CD4-positive, CD25-positive, alpha-beta regulatory T cell (primary cell): ENCODE measurements around the gene CDK5RAP3. TPM values are rescaled to one million over a fixed set of nuclear protein-coding genes. Genes with fewer than 3 reads are reported as not detected.

Experiments used
- ATAC-seq, 2 donors: fragments of 150-1000 bp; cut with Tn5 transposase; one replicate each; pipeline ENCODE4 v1.10.0; 2021; ENCODE audit warnings: low read depth in 2 of 2, moderate number of reproducible peaks in 2 of 2, moderate library complexity in 1 of 2
- DNase-seq, 3 donors: peaks; one replicate each; pipeline versions ENCODE4 v3.0.0 to v3.0.0-alpha.2; 2012 to 2022; ENCODE audit warnings: mixed read lengths in 1 of 3
- H3K27ac ChIP-seq: one replicate; pipeline ENCODE4 v1.7.0; 2013; ENCODE audit warnings: mild to moderate bottlenecking, low read length; ENCODE audit not compliant: insufficient read depth, poor library complexity, severe bottlenecking
- H3K27me3 ChIP-seq: one replicate; pipeline ENCODE4 v1.7.0; 2013; ENCODE audit warnings: low read length; ENCODE audit not compliant: control insufficient read depth, insufficient read depth
- H3K36me3 ChIP-seq: one replicate; pipeline ENCODE4 v1.7.0; 2013; ENCODE audit warnings: mild to moderate bottlenecking, low read length, moderate library complexity; ENCODE audit not compliant: control insufficient read depth, insufficient read depth
- H3K4me1 ChIP-seq: 2 replicates; pipeline ENCODE4 v1.7.0; 2013; ENCODE audit warnings: mild to moderate bottlenecking, low read length; ENCODE audit not compliant: insufficient read depth, control insufficient read depth, poor library complexity, severe bottlenecking
- H3K4me3 ChIP-seq: one replicate; pipeline ENCODE4 v1.7.0; 2013; ENCODE audit warnings: low read depth, mild to moderate bottlenecking, low read length, moderate library complexity
- H3K9me3 ChIP-seq, 2 experiments: 1 replicate in 1 of 2; 2 replicates in 1 of 2; pipeline ENCODE4 v1.7.0; 2013; ENCODE audit warnings: low read length in 2 of 2, mild to moderate bottlenecking in 1 of 2, moderate library complexity in 1 of 2; ENCODE audit not compliant: control insufficient read depth in 2 of 2
- H3K27ac Mint-ChIP-seq, 3 donors: one replicate each; pipeline ENCODE4 v1.8.0; 2020 to 2022; ENCODE audit warnings: mild to moderate bottlenecking in 3 of 3, mixed read lengths in 3 of 3, moderate library complexity in 2 of 3
- H3K27me3 Mint-ChIP-seq: one replicate; pipeline ENCODE4 v1.8.0; 2022; ENCODE audit warnings: mild to moderate bottlenecking, mixed read lengths
- H3K36me3 Mint-ChIP-seq: one replicate; pipeline ENCODE4 v1.8.0; 2020; ENCODE audit warnings: mixed read lengths
- H3K4me1 Mint-ChIP-seq, 4 donors: one replicate each; pipeline ENCODE4 v1.8.0; 2020 to 2022; ENCODE audit warnings: mixed read lengths in 4 of 4, mild to moderate bottlenecking in 1 of 4
- H3K4me3 Mint-ChIP-seq, 4 donors: one replicate each; pipeline ENCODE4 v1.8.0; 2020 to 2022; ENCODE audit warnings: mild to moderate bottlenecking in 4 of 4, mixed read lengths in 4 of 4, moderate library complexity in 3 of 4
- H3K9me3 Mint-ChIP-seq, 7 donors: one replicate each; pipeline ENCODE4 v1.8.0; 2020 to 2022; ENCODE audit warnings: mixed read lengths in 7 of 7, mild to moderate bottlenecking in 3 of 7, moderate library complexity in 2 of 7
- polyA plus RNA-seq, 4 donors: library from polyadenylated mRNA; unstranded; fragments of 300-500 nt; fragmentation: Illumina TruSeq; gene quantifications; one replicate each; pipeline ENCODE4 v1.2.3, GENCODE V29; 2021
- total RNA-seq: library from RNA; stranded (reverse); gene quantifications from one replicate; pipeline ENCODE4 v1.2.3, GENCODE V29; 2022

Gene CDK5RAP3
- total and polyA plus RNA-seq, 5 donors from 2014 or later = 68.9 to 256 (median 72.1) TPM

DNA sequence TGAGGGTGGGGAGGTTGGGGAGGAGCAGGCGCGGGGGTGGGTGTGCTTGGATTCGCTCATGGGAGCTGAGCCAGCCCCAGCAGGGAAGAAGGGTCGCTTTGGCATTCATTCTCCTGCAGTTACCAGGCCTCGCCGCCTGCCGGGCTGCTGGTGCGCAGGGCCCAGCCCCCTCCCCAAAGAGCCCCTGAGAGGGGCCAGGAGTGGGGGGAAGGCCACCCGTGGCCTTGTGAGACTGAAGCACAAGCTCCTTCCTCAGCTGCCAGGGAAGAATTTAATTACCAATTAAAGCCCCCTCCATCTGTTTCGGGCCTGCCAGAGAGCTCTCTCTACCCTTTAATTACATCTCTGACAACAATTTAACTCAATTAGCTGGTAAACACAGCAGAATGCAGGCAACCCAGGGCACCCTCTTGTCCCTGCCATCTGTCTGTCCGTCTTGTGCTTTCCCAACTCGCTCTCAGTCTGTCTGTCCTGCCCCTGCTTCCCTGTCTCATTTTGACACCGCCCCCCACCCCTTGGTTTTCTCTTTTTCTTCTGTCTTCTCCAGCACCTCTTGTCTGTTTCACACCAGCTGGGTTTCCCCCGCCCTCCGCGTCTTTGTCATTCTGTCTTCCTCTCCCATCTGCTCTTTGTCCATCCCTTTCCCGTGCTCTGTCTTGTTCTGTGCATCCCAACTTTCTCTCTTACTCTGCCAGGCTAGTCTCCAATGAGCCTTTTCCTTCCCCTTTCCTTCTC lies 32.7 kb downstream of the CDK5RAP3 start:
- Histone ChIP-seq H3K4me1 (no peaks in the 10 kb centered on the region), H3K36me3 (no peaks in the 10 kb centered on the region), H3K9me3 (no peaks in the 10 kb centered on the region), H3K4me3 (no peak overlapping the region), H3K27me3 (peaks cover 5% of the 10 kb centered on the region), H3K27ac (no peak overlapping the region)
- no peak overlapping the region for H3K4me3 Mint-ChIP-seq
- ATAC-seq (no peak), DNase-seq (no peak)
- no peaks in the 10 kb centered on the region for H3K9me3 Mint-ChIP-seq
- no peaks in the 10 kb centered on the region for H3K36me3 Mint-ChIP-seq
- peaks cover 56% of the 10 kb centered on the region for H3K27me3 Mint-ChIP-seq
- no peaks in the 10 kb centered on the region for H3K4me1 Mint-ChIP-seq
- peak overlapping the region in 1 of 3 donors; percentile 26 for H3K27ac Mint-ChIP-seq

DNA sequence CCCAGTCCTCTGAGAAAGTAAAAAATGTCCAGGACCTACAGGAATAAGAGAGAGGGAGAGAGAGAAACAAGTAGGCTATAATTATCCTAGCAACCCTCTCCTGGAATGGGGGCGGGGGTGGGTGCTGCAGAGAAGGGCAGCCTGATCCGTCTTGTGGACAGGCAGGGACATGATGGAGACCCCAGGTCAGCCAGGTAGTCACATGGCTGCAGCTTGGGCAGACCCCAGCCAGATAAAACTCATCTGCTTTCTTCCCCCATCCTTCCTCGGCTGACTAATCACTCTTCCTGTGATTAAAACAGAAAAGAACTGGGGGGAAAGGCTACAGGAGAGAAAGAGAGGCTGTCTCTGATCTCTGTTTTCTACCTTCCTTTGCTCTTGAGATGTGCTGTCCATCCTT lies 34.1 kb downstream of the CDK5RAP3 start:
- Mint-ChIP-seq H3K9me3 (no peaks in the 10 kb centered on the region), H3K36me3 (no peaks in the 10 kb centered on the region), H3K27me3 (peaks cover 58% of the 10 kb centered on the region), H3K27ac (no peak overlapping the region), H3K4me3 (no peak overlapping the region), H3K4me1 (no peaks in the 10 kb centered on the region)
- Histone ChIP-seq H3K9me3 (no peaks in the 10 kb centered on the region), H3K4me1 (no peaks in the 10 kb centered on the region), H3K27ac (no peak overlapping the region), H3K36me3 (no peaks in the 10 kb centered on the region), H3K27me3 (peaks cover 8% of the 10 kb centered on the region), H3K4me3 (no peak overlapping the region)
- ATAC-seq = no peak
- no peak for DNase-seq

DNA sequence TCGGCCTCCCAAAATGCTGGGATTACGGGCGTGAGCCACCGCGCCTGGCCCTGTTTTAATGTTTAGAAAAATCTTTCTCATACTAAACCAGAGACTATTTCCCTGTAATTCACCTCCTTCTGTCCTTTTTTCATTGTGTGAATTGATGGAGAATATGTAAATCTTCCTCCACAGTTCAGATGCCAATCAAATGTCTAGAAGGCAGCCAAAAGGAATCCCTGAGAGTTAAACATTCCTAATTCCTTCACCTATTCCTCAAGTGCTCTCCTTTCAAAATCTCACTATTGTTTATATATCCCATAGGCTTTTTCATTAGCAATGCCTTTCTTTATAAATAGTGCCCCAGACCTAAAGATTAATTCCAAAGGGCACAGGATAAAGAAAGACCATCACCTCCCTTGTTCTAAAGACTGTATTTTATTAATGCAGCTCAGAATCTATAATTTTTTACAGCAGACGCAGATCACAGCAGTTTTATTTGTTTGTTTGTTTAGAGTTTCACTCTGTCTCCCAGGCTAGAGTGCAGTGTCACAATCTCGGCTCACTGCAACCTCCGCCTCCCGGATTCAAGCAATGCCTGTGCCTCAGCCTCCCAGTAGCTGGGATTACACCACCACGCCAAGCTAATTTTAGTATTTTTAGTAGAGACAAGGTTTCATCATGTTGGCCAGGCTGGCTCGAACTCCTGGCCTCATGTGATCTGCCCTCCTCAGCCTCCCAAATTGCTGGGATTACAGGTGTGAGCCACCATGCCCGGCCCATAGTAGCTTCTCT lies 36.2 kb downstream of the CDK5RAP3 start:
- DNase-seq (no peak), ATAC-seq (no peak)
- Mint-ChIP-seq H3K27ac (no peak overlapping the region), H3K9me3 (peaks cover 0 to 1% (median 0%) of the 10 kb centered on the region in 7 donors), H3K36me3 (no peaks in the 10 kb centered on the region), H3K4me3 (no peak overlapping the region), H3K27me3 (peaks cover 73% of the 10 kb centered on the region), H3K4me1 (peaks cover 0 to 12% (median 7%) of the 10 kb centered on the region in 4 donors)
- Histone ChIP-seq H3K4me1 (peaks cover 7% of the 10 kb centered on the region), H3K9me3 (no peaks in the 10 kb centered on the region), H3K27me3 (peaks cover 12% of the 10 kb centered on the region), H3K27ac (no peak overlapping the region), H3K36me3 (no peaks in the 10 kb centered on the region), H3K4me3 (no peak overlapping the region)

DNA sequence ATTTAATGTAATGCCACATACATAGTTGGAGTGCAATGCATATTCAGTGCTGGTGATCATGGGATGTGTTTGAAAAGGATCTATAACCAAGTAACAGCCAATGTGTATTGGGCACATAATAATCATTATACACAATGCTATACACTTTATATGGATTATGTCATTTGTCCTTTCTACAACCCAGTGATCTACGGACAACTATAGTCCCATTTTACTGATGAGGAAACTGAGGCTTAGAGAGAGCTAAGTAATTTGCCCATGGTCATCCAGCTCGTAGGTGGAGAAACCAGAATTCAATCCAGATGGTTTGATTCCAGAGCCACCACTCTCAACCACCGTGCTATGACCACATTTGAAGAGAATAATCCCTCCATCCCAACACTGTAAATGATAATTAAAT lies 39.3 kb downstream of the CDK5RAP3 start:
- Mint-ChIP-seq H3K4me1 (peaks cover 0 to 16% (median 8%) of the 10 kb centered on the region in 4 donors), H3K27me3 (peaks cover 83% of the 10 kb centered on the region), H3K36me3 (no peaks in the 10 kb centered on the region), H3K9me3 (peaks cover 0 to 1% (median 0%) of the 10 kb centered on the region in 7 donors), H3K4me3 (no peak overlapping the region), H3K27ac (no peak overlapping the region)
- Histone ChIP-seq H3K27me3 (peaks cover 28% of the 10 kb centered on the region), H3K9me3 (no peaks in the 10 kb centered on the region), H3K4me1 (peaks cover 12% of the 10 kb centered on the region), H3K36me3 (no peaks in the 10 kb centered on the region), H3K27ac (no peak overlapping the region), H3K4me3 (no peak overlapping the region)
- DNase-seq (no peak), ATAC-seq (no peak)

DNA sequence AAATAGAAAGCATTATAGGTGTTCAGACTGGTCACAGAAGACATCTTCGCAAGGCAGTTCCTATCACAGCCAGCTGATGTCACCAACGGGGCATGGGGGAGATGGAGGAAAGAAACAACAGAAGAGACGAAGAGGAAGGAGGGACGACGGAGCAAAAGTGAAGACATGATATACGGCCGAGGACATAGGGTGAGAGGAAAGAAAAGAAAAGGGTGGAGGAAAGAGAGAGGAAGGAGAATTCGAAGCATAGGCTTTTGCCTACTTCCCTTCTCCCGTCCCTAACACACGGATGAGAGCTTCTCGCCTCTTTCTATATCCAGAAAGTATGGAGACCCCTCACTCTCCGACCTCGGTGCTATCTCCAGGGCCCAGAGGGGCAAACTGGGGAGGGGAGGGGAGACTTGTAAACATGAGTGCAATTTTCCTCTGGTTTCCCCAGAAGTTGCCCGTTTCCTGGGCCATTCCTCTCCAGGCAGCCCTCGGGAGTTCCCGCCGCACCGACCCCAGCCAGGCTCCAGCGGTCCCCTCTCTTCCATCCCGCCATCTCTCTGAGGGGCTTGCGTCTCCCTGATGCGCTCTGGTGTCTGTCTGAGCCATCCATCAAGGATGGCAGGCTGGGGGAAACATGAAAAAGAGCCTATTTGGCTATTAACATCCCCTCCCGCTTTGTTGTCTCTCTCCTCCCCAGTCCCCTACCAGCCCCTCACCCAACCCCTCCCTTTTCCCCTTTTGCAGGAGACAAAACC lies 40.7 kb downstream of the CDK5RAP3 start:
- peak overlapping the region; percentile 75 for H3K4me3 ChIP-seq
- no peak overlapping the region for H3K27ac Mint-ChIP-seq
- H3K27me3 ChIP-seq = peaks cover 28% of the 10 kb centered on the region
- peaks cover 12% of the 10 kb centered on the region for H3K4me1 ChIP-seq
- peak; percentile 12 to 78 (median 35) for DNase-seq
- no peaks in the 10 kb centered on the region for H3K36me3 ChIP-seq
- no peaks in the 10 kb centered on the region for H3K9me3 ChIP-seq
- H3K27me3 Mint-ChIP-seq = peaks cover 82% of the 10 kb centered on the region
- peaks cover 0 to 1% (median 0%) of the 10 kb centered on the region in 7 donors for H3K9me3 Mint-ChIP-seq
- H3K4me1 Mint-ChIP-seq = peaks cover 0 to 16% (median 8%) of the 10 kb centered on the region in 4 donors
- H3K4me3 Mint-ChIP-seq = peak overlapping the region; percentile 81 to 87 (median 83)
- peak; percentile 61 to 66 for ATAC-seq
- H3K27ac ChIP-seq = no peak overlapping the region
- H3K36me3 Mint-ChIP-seq = no peaks in the 10 kb centered on the region

DNA sequence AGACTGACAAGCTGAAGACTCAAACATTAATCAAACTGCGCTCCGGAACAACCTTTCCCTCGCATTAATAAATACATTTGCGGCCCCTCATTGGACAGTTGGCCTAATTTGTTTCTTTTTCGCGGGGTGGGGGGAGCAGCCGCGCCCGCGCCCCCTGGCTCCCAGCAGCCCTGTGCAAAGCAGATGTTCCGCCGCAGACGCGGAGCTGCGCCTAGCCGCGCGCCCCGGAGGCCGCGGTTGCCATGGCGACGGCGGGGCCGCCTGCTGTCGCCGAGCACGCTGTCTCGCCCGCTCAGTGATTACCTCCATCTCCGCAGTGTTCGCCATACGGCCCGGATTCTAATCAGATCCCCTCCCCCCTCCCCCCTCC lies 41.2 kb downstream of the CDK5RAP3 start:
- H3K9me3 Mint-ChIP-seq = peaks cover 0 to 1% (median 0%) of the 10 kb centered on the region in 7 donors
- peaks cover 78% of the 10 kb centered on the region for H3K27me3 Mint-ChIP-seq
- peaks cover 0 to 16% (median 8%) of the 10 kb centered on the region in 4 donors for H3K4me1 Mint-ChIP-seq
- peak; percentile 71 to 77 for ATAC-seq
- H3K36me3 ChIP-seq = no peaks in the 10 kb centered on the region
- H3K4me3 Mint-ChIP-seq = peak overlapping the region in 3 of 4 donors; percentile 52 to 87 (median 84)
- H3K4me3 ChIP-seq = peak overlapping the region; percentile 24
- peak; percentile 46 to 76 (median 64) for DNase-seq
- no peak overlapping the region for H3K27ac ChIP-seq
- H3K4me1 ChIP-seq = peaks cover 12% of the 10 kb centered on the region
- no peaks in the 10 kb centered on the region for H3K36me3 Mint-ChIP-seq
- no peak overlapping the region for H3K27ac Mint-ChIP-seq
- H3K27me3 ChIP-seq = peaks cover 27% of the 10 kb centered on the region
- H3K9me3 ChIP-seq = no peaks in the 10 kb centered on the region

DNA sequence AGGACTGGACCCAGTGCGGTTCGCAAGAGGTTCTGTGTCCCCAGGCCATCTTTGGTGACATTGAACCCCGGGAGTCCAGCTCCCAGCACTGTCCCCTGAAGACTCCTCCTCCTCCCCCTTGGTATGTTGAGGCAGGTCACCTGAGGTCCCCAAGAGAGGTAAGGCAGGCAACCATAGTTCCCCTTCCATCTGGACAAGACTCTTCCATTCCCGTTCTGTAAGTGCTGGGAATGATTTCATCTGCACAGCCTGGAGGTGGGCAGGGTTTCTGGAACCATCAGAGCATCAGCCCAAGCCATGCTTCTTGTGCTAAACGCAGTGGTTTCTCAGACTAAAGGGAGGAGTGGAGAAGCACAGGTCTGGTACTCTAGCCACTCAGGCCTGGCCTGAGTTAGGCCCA lies 41.7 kb downstream of the CDK5RAP3 start:
- peak overlapping the region; percentile 36 to 74 (median 65) for H3K4me3 Mint-ChIP-seq
- peaks cover 77% of the 10 kb centered on the region for H3K27me3 Mint-ChIP-seq
- DNase-seq (no peak), ATAC-seq (no peak)
- Histone ChIP-seq H3K27me3 (peaks cover 27% of the 10 kb centered on the region), H3K27ac (no peak overlapping the region), H3K4me1 (peaks cover 15% of the 10 kb centered on the region), H3K36me3 (no peaks in the 10 kb centered on the region), H3K9me3 (no peaks in the 10 kb centered on the region), H3K4me3 (no peak overlapping the region)
- peaks cover 0 to 1% (median 0%) of the 10 kb centered on the region in 7 donors for H3K9me3 Mint-ChIP-seq
- peaks cover 0 to 18% (median 12%) of the 10 kb centered on the region in 4 donors for H3K4me1 Mint-ChIP-seq
- no peaks in the 10 kb centered on the region for H3K36me3 Mint-ChIP-seq
- H3K27ac Mint-ChIP-seq = no peak overlapping the region
